Right cardiac atrium (tissue), 5 donors: Measurements from ENCODE around the gene PFN4. TPM values are rescaled to one million over a fixed set of nuclear protein-coding genes. Genes with fewer than 3 reads are reported as not detected.

Experiments used
- ATAC-seq, 2 donors: fragments of 200-7000 bp; cut with Tn5 transposase; one replicate each; pipeline versions ENCODE4 v1.8.0 to v1.9.1; 2020; ENCODE audit warnings: moderate library complexity in 2 of 2, mild to moderate bottlenecking in 1 of 2
- DNase-seq, 3 donors: peaks; one replicate each; pipeline ENCODE4 v3.0.0-alpha.2; 2020
- H3K27ac ChIP-seq: one replicate; pipeline ENCODE4 v1.5.1; 2013; ENCODE audit warnings: mild to moderate bottlenecking, low read length, control low read depth, moderate library complexity
- H3K27me3 ChIP-seq: one replicate; pipeline ENCODE4 v1.6.1; 2013; ENCODE audit not compliant: control insufficient read depth, insufficient read depth
- H3K4me1 ChIP-seq: one replicate; pipeline ENCODE4 v1.6.1; 2013; ENCODE audit warnings: low read length; ENCODE audit not compliant: control insufficient read depth, insufficient read depth
- H3K4me3 ChIP-seq: one replicate; pipeline ENCODE4 v1.5.1; 2013; ENCODE audit warnings: low read length, control low read depth
- H3K9me3 ChIP-seq: one replicate; pipeline ENCODE4 v1.6.1; 2013; ENCODE audit warnings: low read length; ENCODE audit not compliant: control insufficient read depth
- WGBS: extraction: QIAGEN DNeasy Blood & Tissue Kit; methylation state at CpG from one replicate; pipeline ENCODE4 v1.1.7; 2013; 5-methylcytosine and 5-hydroxymethylcytosine counted together
- intact Hi-C, 4 donors: fragments of 100-400 bp; cut with DNase I; formaldehyde crosslinking; loops; one replicate each; pipeline versions ENCODE4 v1.11.0 to v1.14.0; 2022 to 2023
- long read RNA-seq, 4 donors: library from polyadenylated mRNA; unstranded; transcript quantifications; one replicate each; pipeline ENCODE4 v2.0.0, GENCODE V29; 2020 to 2021
- polyA plus RNA-seq: library from polyadenylated mRNA; stranded (reverse); fragments of 200-250 nt; gene quantifications from one replicate; pipeline ENCODE4 v1.2.3, GENCODE V29; 2013
- total RNA-seq, 4 donors: library from RNA; stranded (reverse); fragmentation: NEBNext Ultra II Directional; extraction: Animal tissue kit (Norgen Biotek cat#: 25700); gene quantifications; one replicate each; pipeline ENCODE4 v1.2.1, GENCODE V29; 2021
- donor health status: healthy with polysubstance abuse.
- donor health status: DM: no; HTN: yes; CAD: no.
- donor health status: DM: no; HTN: no; CAD: no.
- donor health status: DM: no; HTN: yes; CAD: no; lungs with severe emphysema.
- donor health status: DM: yes; HTN: yes; CAD: no.

Gene PFN4, protein sequence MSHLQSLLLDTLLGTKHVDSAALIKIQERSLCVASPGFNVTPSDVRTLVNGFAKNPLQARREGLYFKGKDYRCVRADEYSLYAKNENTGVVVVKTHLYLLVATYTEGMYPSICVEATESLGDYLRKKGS
- total RNA-seq: 1 to 10 TPM in 2 of 4 donors, under 1 TPM in 1, not detected in 1; 0.83 to 1.7 (median 1.3) TPM
- polyA plus RNA-seq: 2.8 TPM
- long read RNA-seq, donor 1, partial matches to known transcripts: 1 of 2 reads
- long read RNA-seq, donor 1, other reads (novel, unspliced or antisense): 0 of 2 reads
- long read RNA-seq, donor 2, partial matches to known transcripts: 0 of 1 reads
- long read RNA-seq, donor 2, other reads (novel, unspliced or antisense): 1 of 1 reads
- long read RNA-seq, donor 3, partial matches to known transcripts: 1 of 2 reads
- long read RNA-seq, donor 3, other reads (novel, unspliced or antisense): 1 of 2 reads
- long read RNA-seq, donor 4, partial matches to known transcripts: 0 of 6 reads
- long read RNA-seq, donor 4, other reads (novel, unspliced or antisense): 6 of 6 reads

DNA sequence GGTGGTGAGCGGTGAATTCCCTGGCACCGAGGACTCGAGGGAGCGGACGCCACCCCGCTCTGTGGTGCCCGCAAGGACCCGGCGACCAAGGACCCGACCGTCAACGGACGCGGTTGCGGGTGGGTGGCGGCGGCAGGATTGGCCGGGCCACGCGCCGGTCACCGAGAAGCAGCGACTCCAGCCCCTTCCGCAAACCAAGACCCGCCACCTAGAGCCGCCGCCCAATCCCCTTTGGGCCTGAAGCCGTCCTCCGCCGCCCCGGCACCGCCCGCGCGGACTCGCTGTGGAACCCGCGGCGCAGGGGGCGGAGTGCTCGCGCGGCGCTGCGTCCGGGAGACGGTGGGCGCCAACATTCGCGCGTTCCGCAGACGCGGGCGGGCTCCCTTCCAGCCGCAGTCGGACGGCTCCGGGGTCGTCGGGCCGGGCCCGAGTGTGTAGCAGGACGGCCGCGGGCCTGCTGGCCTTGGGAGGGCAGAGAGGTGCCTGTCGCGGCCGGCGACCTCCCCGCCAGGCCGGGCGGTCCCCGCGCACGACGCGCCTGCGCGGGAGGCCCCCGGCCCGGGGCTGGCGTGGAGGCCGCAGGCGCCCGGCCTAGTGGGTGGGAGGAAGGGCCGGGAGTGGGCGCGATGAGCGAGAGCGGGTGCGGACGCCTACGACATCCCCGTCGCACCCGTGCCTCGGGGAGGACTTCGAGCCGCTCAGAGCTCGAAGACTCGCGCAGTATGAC, at the start of gene PFN4, which contains the start of gene FAM228B:
Gene PFN4 (minus strand): TSS at position 140 of the 727 bp plus-strand sequence. CDS start 799 bp downstream, outside the sequence.
Gene FAM228B (plus strand): TSS at position 275 of the 727 bp plus-strand sequence. CDS start 893 bp downstream, outside the sequence.
- no peaks in the 10 kb centered on the region for H3K9me3 ChIP-seq
- peak within 1 kb of the TSS; percentile 94 for H3K27ac ChIP-seq
- H3K4me1 ChIP-seq: peaks cover 2% of the 10 kb centered on the region
- intact Hi-C loops: no loop called here
- under 1% methylated on average over 103 of the region's 103 CpGs for WGBS
- H3K27me3 ChIP-seq: no peaks in the 10 kb centered on the region
- peak within 1 kb of the TSS; percentile 60 for H3K4me3 ChIP-seq
- DNase-seq (peak; percentile 92 to 96 (median 96)), ATAC-seq (peak; percentile 98)

DNA sequence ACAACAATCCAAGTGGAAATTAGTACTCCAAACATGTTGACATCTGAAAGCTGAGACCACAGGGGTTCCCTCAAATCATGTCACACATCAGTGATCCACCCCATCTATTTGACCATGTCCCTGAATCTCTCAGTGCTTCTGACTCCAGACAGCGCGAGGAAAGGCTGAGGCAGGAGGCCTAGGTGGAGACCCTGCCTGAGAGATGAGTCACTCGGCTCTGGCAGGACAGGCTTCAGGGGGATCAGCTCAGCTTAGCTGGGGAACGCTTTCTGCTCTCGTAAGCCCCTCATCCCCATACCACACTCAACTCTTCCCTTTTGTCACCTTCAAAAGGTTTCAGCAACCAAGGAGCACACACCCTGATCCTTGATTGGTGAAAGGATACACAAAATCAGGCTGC, 45.9 kb upstream of the PFN4 start:
- no peak for DNase-seq
- Histone ChIP-seq H3K27ac (no peak overlapping the region), H3K27me3 (no peaks in the 10 kb centered on the region), H3K9me3 (no peaks in the 10 kb centered on the region), H3K4me1 (no peaks in the 10 kb centered on the region), H3K4me3 (no peak overlapping the region)
- no peak for ATAC-seq
- intact Hi-C loops: no loop called here
- 91% methylated on average over 5 of the region's 5 CpGs for WGBS

DNA sequence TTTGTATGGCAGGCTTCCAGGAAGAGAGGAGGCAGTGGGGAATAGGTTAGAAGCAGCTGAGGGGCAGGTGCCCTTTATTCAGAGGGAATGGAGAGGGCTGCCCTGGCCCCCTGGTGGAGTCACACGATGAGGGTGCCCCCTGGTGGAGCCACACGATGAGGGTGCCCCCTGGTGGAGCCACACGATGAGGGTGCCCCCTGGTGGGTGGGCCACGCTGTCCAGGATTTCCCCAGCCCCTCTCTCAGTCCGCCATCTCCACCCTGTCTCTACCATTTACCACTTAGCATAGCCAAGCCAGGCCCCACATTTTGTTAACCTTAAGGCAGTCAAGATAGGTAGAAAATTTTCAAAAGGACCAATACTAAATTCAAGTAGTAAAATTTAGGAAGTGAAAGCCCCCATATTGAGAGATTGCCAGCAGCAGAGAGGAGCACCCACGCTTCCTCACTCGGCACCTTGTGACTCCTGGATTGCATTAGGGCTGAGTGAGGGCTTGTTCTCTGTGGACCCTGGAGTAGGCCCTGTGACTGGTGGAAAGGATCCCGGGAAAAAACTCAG, 41.4 kb upstream of the PFN4 start:
- H3K4me3 ChIP-seq: no peak overlapping the region
- H3K27me3 ChIP-seq: no peaks in the 10 kb centered on the region
- DNase-seq: peak in 2 of 3 donors; percentile 47 to 63
- H3K9me3 ChIP-seq: no peaks in the 10 kb centered on the region
- intact Hi-C loops: no loop called here
- ATAC-seq: peak in 1 of 2 donors; percentile 44
- WGBS: 58% methylated on average over 8 of the region's 8 CpGs
- no peak overlapping the region for H3K27ac ChIP-seq
- no peaks in the 10 kb centered on the region for H3K4me1 ChIP-seq

DNA sequence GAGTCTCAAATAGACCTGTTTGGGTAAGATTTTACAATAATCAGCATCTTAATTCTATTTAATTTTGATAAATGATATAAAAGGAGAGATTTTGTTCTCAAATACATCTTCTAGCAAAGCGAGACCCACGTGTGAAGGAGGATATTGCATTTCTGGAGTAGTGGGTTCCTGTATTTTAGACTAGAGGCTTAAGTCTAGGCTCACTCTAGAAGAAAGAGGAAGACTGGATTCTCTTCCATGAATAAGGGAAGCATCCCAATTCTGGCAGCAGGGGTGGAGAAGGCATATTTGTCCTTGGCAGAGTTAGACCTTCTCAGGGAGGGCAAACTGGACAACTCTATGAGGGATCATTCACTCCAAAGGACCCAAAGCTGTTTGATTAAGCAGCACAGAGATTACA, 40.5 kb upstream of the PFN4 start:
- ATAC-seq (no peak), DNase-seq (no peak)

DNA sequence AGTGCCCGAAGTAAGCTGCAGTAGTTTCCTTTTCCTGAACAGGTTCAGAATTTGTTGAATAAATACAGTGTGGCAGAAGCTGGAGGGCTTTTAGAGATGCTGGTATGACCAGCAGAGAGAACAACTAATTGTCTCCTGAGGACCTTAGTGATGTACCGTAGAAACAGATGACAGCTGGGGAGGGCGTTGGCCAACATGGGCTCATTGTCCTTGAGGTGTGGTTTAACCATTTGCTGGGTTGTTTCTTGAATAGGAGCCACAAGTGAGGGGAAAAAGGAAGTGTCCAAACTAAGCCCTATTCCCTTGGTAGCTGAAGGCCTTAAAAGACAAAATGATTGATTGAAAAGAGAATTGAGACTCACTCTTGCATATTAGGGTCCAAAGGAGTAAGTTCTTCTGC, 40.1 kb upstream of the PFN4 start:
- Histone ChIP-seq H3K4me1 (no peaks in the 10 kb centered on the region), H3K27ac (no peak overlapping the region), H3K9me3 (no peaks in the 10 kb centered on the region), H3K27me3 (no peaks in the 10 kb centered on the region), H3K4me3 (no peak overlapping the region)
- no peak for DNase-seq
- no peak for ATAC-seq
- intact Hi-C loops: no loop called here
- WGBS: 66% methylated on average over 3 of the region's 3 CpGs

More for the DNA sequence above, 40.5 kb upstream of the PFN4 start:
- Histone ChIP-seq H3K9me3 (no peaks in the 10 kb centered on the region), H3K27ac (no peak overlapping the region), H3K4me1 (no peaks in the 10 kb centered on the region), H3K4me3 (no peak overlapping the region), H3K27me3 (no peaks in the 10 kb centered on the region)
- intact Hi-C loops: no loop called here
- 83% methylated on average over 2 of the region's 2 CpGs for WGBS

DNA sequence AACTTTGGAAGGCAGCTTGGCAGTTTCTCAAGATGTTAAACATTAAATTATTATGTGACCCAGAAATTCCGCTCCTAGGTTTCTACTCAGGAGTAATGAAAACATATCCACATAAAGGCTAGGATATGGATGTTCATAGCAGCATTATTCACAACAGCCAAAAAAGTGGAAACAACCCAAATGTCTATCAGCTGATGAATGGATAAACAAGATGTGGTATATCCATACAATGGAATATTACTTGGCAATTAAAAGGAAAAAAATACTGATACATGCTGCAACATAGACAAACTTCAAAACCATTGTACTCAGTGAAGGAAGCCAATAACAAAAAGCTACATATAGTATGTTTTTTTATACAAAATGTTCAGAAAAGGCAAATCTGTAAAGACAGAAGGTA, 39.4 kb upstream of the PFN4 start:
- ATAC-seq (no peak), DNase-seq (no peak)
- Histone ChIP-seq H3K27me3 (no peaks in the 10 kb centered on the region), H3K4me3 (no peak overlapping the region), H3K9me3 (no peaks in the 10 kb centered on the region), H3K4me1 (no peaks in the 10 kb centered on the region), H3K27ac (no peak overlapping the region)
- WGBS: 95% methylated on average over 1 of the region's 1 CpG
- intact Hi-C loops: no loop called here

DNA sequence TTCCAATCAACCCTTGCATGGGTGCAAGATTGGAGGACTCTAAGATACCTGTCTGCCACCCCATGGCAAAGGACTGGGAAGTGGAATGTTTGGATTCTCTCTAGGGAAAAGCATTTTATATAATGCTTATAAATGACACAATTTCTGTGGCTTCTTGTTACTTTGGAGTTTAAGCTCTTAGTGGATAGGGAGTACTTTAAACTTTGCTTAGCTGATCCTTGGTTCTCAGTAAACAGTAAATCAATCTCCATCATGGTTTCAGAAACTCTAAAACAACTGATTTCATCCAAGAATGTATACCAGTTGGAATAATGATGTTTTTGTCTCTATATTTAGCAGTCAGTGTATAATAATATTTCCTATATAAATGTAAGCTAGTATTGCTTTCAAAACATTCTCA, 37.6 kb upstream of the PFN4 start:
- H3K9me3 ChIP-seq: no peaks in the 10 kb centered on the region
- no peak for DNase-seq
- H3K27ac ChIP-seq: no peak overlapping the region
- no peaks in the 10 kb centered on the region for H3K4me1 ChIP-seq
- no peaks in the 10 kb centered on the region for H3K27me3 ChIP-seq
- no peak for ATAC-seq
- intact Hi-C loops: no loop called here
- no peak overlapping the region for H3K4me3 ChIP-seq

DNA sequence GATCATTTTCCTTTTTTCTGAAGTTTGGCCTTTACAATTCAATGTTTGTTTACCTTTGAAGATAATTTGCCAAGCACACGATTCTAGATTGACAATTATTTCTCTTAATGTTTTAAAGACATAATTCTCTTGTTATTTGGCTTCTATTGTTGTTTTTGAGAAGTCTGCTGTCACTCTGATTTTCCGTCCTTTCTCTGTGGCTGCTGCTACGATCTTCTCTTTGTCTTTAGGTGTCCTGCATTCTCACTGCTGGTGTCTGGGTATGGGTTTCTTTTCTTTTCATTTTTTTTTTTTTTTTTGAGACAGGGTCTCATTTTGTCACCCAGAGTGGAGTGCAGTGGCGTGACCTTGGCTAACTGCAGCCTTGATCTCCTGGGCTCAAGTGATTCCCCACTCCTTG, 36.6 kb upstream of the PFN4 start:
- intact Hi-C loops: no loop called here
- Histone ChIP-seq H3K27me3 (no peaks in the 10 kb centered on the region), H3K9me3 (no peaks in the 10 kb centered on the region), H3K4me1 (no peaks in the 10 kb centered on the region), H3K4me3 (no peak overlapping the region), H3K27ac (no peak overlapping the region)
- ATAC-seq (no peak), DNase-seq (no peak)
- 93% methylated on average over 4 of the region's 4 CpGs for WGBS

- intact Hi-C loops: no loop called here
- Histone ChIP-seq H3K27me3 (no peaks in the 10 kb centered on the region), H3K4me3 (no peak overlapping the region), H3K4me1 (no peaks in the 10 kb centered on the region), H3K27ac (no peak overlapping the region), H3K9me3 (no peaks in the 10 kb centered on the region)
- DNase-seq (no peak), ATAC-seq (no peak)
- 89% methylated on average over 5 of the region's 5 CpGs for whole genome bisulfite sequencing
Observed at GRCh38 chr2:24158131-24158530, 35.0 kb upstream of the PFN4 start.

- DNase-seq (no peak), ATAC-seq (no peak)
- H3K27me3 ChIP-seq: no peaks in the 10 kb centered on the region
- no peak overlapping the region for H3K4me3 ChIP-seq
- H3K27ac ChIP-seq: no peak overlapping the region
- intact Hi-C loops: no loop called here
- no peaks in the 10 kb centered on the region for H3K4me1 ChIP-seq
- H3K9me3 ChIP-seq: no peaks in the 10 kb centered on the region
- WGBS: 89% methylated on average over 4 of the region's 4 CpGs
Observed at GRCh38 chr2:24153478-24153877, 30.3 kb upstream of the PFN4 start.
